Stimulated activated CD8-positive, alpha-beta memory T cell treated with anti-CD3 and anti-CD28 coated beads, Interleukin-12 subunit alpha, Interleukin-12 subunit beta, amount 100 ng/mL, for 1 hour (primary cell): Measurements from ENCODE around the gene MAPK9.

Experiments
- DNase-seq: peaks from one replicate; pipeline ENCODE4 v3.0.0-alpha.2; 2020; ENCODE audit warnings: low read depth

The MAPK9 gene

GRCh38 chr5:180205916-180206315 lies 86.0 kb downstream of the MAPK9 start:
- DNase-seq, result no peak

- DNase-seq, result no peak
Measured at GRCh38 chr5:180204276-180204819, 87.5 kb downstream of the MAPK9 start.

GRCh38 chr5:180202939-180203573 lies 88.8 kb downstream of the MAPK9 start:
- DNase-seq, result no peak

GRCh38 chr5:180201051-180201987 lies 90.6 kb downstream of the MAPK9 start:
- no peak for DNase-seq

GRCh38 chr5:180199390-180199789 lies 92.5 kb downstream of the MAPK9 start:
- DNase-seq, result no peak

- no peak for DNase-seq
Measured at GRCh38 chr5:180198208-180198607, 93.7 kb downstream of the MAPK9 start.

GRCh38 chr5:180197016-180197702 lies 94.7 kb downstream of the MAPK9 start:
- no peak for DNase-seq

GRCh38 chr5:180194410-180195345 lies 97.2 kb downstream of the MAPK9 start:
- DNase-seq, result no peak

- no peak for DNase-seq
Measured at GRCh38 chr5:180193749-180194375, 98.0 kb downstream of the MAPK9 start.

- no peak for DNase-seq
Measured at GRCh38 chr5:180191716-180192115, 100.2 kb downstream of the MAPK9 start.

GRCh38 chr5:180187767-180188166 lies 104.1 kb downstream of the MAPK9 start:
- no peak for DNase-seq
